Breast epithelium (tissue), 4 donors: Measurements from ENCODE around the gene CCDC169. TPM values are rescaled to one million over a fixed set of nuclear protein-coding genes. Genes with fewer than 3 reads are reported as not detected.

Source experiments
- DNase-seq, 2 donors: peaks; one replicate each; pipeline ENCODE4 v3.0.0-alpha.2; 2019; ENCODE audit warnings: low spot score in 2 of 2
- H3K27ac ChIP-seq, 2 donors: fragments of 200-600 bp; sonication (generic) in 1 of 2; one replicate each; pipeline ENCODE4 v1.5.1; 2016 to 2019; ENCODE audit warnings: mild to moderate bottlenecking in 1 of 2
- H3K27me3 ChIP-seq, 2 donors: fragments of 200-600 bp; sonication (generic) in 1 of 2; one replicate each; pipeline versions ENCODE4 v1.5.1 to v1.6.0; 2017 to 2019; ENCODE audit warnings: control low read depth in 1 of 2, mild to moderate bottlenecking in 1 of 2
- H3K36me3 ChIP-seq: fragments of 200-600 bp; one replicate; pipeline ENCODE4 v1.5.1; 2019
- H3K4me1 ChIP-seq, 2 donors: fragments of 200-600 bp; sonication (generic); one replicate each; pipeline ENCODE4 v1.5.1; 2016 to 2019; ENCODE audit warnings: control low read depth in 1 of 2
- H3K4me3 ChIP-seq, 3 donors: fragments of 200-600 bp; sonication (generic); 1 replicate in 2 of 3; 2 replicates in 1 of 3; pipeline ENCODE4 v1.5.1; 2016 to 2019; ENCODE audit warnings: mild to moderate bottlenecking in 3 of 3, moderate library complexity in 2 of 3
- H3K9me3 ChIP-seq, 2 donors: fragments of 200-600 bp; sonication (generic) in 1 of 2; one replicate each; pipeline ENCODE4 v1.5.1; 2016 to 2019; ENCODE audit warnings: control low read depth in 1 of 2
- CTCF ChIP-seq, 3 donors: fragments of 450-650 bp; IDR thresholded peaks; one replicate each; pipeline ENCODE4 v1.5.1; 2016 to 2017; ENCODE audit warnings: antibody characterized with exemption in 3 of 3, mild to moderate bottlenecking in 3 of 3, moderate library complexity in 3 of 3
- POLR2A ChIP-seq: fragments of 450-650 bp; IDR thresholded peaks from one replicate; pipeline ENCODE4 v1.6.1; 2016; ENCODE audit warnings: antibody characterized with exemption, mild to moderate bottlenecking, moderate library complexity
- POLR2AphosphoS5 ChIP-seq, 3 donors: sonication (generic); formaldehyde crosslinking; IDR thresholded peaks; one replicate each; pipeline ENCODE4 v1.6.1; 2017; ENCODE audit warnings: antibody characterized with exemption in 3 of 3
- intact Hi-C: fragments of 100-400 bp; cut with DNase I; formaldehyde crosslinking; loops from one replicate; pipeline ENCODE4 v1.15.1; 2023; ENCODE audit warnings: low total_unique reads
- total RNA-seq, 3 donors: library from RNA; depleted of rRNA; stranded (reverse); fragments of >200 nt; gene quantifications; one replicate each; pipeline ENCODE4 v1.1.0, GENCODE V29; 2016

CCDC169 gene
- total RNA-seq, 3 donors from 2014 or later = 0.73 to 2.9 (median 1.1) TPM

- Histone ChIP-seq H3K4me1 (no peaks in the 10 kb centered on the region), H3K9me3 (no peaks in the 10 kb centered on the region), H3K27me3 (no peaks in the 10 kb centered on the region), H3K36me3 (no peaks in the 10 kb centered on the region), H3K27ac (peak overlapping the region; percentile 97 to 99), H3K4me3 (peak overlapping the region; percentile 70 to 87 (median 86))
- intact Hi-C loops = no loop called here
- DNase-seq = no peak
- TF ChIP-seq POLR2A (no peak), POLR2AphosphoS5 (IDR thresholded peaks at IDR 0.05) (no peak), CTCF (IDR thresholded peaks at IDR 0.05) (no peak)
Measured at GRCh38 chr13:36344173-36344572, 46.6 kb upstream of the CCDC169 start.

DNA sequence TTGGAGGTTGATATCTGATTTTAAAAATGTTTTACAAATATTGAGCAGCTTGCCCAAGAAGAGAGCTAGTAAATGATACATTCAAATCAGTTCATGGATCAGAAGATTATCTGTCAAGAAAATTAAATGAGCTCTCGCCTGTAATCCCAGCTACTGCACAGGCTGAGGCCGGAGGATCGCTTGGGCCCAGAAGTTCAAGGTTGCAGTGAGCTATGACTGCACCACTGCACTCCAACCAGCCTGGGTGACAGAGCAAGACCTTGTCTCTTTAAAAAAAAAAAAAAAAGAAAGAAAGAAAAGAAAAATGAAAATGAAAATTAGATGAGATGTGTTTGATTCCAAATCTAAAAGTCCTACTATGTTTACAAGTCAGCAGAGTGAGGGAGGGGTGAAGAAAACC lies 46.2 kb upstream of the CCDC169 start:
- Histone ChIP-seq H3K9me3 (no peaks in the 10 kb centered on the region), H3K27ac (peak overlapping the region; percentile 97 to 99), H3K27me3 (no peaks in the 10 kb centered on the region), H3K4me3 (peak overlapping the region; percentile 70 to 87 (median 86)), H3K36me3 (no peaks in the 10 kb centered on the region), H3K4me1 (no peaks in the 10 kb centered on the region)
- intact Hi-C loops = no loop called here
- DNase-seq = no peak
- no peak for TF ChIP-seq CTCF (IDR thresholded peaks at IDR 0.05)
- TF ChIP-seq POLR2A = no peak
- no peak for TF ChIP-seq POLR2AphosphoS5 (IDR thresholded peaks at IDR 0.05)

- Histone ChIP-seq H3K36me3 (no peaks in the 10 kb centered on the region), H3K4me3 (peak overlapping the region in 1 of 3 donors; percentile 21), H3K9me3 (no peaks in the 10 kb centered on the region), H3K27me3 (no peaks in the 10 kb centered on the region), H3K27ac (peak overlapping the region in 1 of 2 donors; percentile 36), H3K4me1 (no peaks in the 10 kb centered on the region)
- TF ChIP-seq CTCF (IDR thresholded peaks at IDR 0.05) (no peak), POLR2AphosphoS5 (IDR thresholded peaks at IDR 0.05) (no peak), POLR2A (no peak)
- DNase-seq = no peak
- intact Hi-C loops = no loop called here
Measured at GRCh38 chr13:36342715-36343114, 45.1 kb upstream of the CCDC169 start.

DNA sequence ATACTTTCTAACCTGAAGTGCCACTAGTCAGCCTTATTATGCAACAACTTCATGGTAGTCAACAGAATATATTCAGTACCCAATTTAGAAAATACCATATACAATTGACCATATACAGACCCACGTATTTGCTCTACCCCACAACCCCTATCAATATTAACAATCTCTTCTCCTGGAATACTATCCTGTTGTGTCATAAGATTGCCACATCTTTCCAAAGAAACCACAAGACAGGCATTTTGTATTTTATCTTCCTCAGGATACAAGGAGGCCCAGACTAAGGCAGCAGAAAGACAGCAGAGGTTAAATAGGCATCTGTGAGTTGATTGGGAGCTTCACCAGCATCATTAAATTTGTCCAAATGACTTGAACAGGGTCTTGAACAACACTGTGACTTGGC lies 44.1 kb upstream of the CCDC169 start:
- intact Hi-C loops = no loop called here
- TF ChIP-seq POLR2A = no peak
- TF ChIP-seq CTCF (IDR thresholded peaks at IDR 0.05) = no peak
- TF ChIP-seq POLR2AphosphoS5 (IDR thresholded peaks at IDR 0.05) = no peak

DNA sequence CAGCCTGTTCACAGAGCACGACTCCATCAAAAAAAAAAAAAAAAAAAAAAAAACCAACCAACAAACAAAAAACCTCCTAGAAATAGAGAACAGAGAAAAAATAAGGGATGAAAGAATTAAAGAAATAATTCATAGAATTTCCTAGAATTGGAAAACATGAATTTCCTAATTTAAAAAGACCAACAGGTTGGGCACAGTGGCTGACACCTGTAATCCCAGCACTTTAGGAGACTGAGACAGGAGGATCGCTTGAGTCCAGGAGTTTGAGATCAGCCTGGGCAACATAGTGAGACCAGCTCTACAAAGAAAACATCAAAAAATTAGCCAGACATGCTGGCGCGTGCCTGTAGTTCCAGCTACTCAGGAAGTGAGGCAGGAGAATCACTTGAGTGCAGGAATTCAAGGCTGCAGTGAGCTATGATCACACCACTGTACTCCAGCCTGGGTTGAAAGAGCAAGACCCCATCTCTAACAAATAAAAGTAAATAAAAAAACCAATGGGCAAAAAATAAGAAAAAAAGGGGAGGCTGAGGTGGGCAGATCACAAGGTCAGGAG lies 42.1 kb upstream of the CCDC169 start:
- DNase-seq = no peak
- H3K27ac ChIP-seq = no peak overlapping the region
- H3K36me3 ChIP-seq = no peaks in the 10 kb centered on the region
- intact Hi-C loops = no loop called here
- TF ChIP-seq POLR2A = no peak
- TF ChIP-seq POLR2AphosphoS5 (IDR thresholded peaks at IDR 0.05) = no peak
- TF ChIP-seq CTCF (IDR thresholded peaks at IDR 0.05) = no peak
- H3K9me3 ChIP-seq = no peaks in the 10 kb centered on the region
- H3K27me3 ChIP-seq = no peaks in the 10 kb centered on the region
- no peaks in the 10 kb centered on the region for H3K4me1 ChIP-seq
- H3K4me3 ChIP-seq = no peak overlapping the region

More for the DNA sequence above, 44.1 kb upstream of the CCDC169 start:
- no peaks in the 10 kb centered on the region for H3K36me3 ChIP-seq
- no peaks in the 10 kb centered on the region for H3K27me3 ChIP-seq
- no peak overlapping the region for H3K4me3 ChIP-seq
- peak overlapping the region; percentile 3 to 20 for H3K27ac ChIP-seq
- H3K4me1 ChIP-seq = no peaks in the 10 kb centered on the region
- DNase-seq = no peak
- H3K9me3 ChIP-seq = no peaks in the 10 kb centered on the region
